ENCODE measurements around the gene NPAS3.

- TF ChIP-seq EP300 (IDR thresholded peaks at IDR 0.05) = no peak
- TF ChIP-seq, protein P1, sequence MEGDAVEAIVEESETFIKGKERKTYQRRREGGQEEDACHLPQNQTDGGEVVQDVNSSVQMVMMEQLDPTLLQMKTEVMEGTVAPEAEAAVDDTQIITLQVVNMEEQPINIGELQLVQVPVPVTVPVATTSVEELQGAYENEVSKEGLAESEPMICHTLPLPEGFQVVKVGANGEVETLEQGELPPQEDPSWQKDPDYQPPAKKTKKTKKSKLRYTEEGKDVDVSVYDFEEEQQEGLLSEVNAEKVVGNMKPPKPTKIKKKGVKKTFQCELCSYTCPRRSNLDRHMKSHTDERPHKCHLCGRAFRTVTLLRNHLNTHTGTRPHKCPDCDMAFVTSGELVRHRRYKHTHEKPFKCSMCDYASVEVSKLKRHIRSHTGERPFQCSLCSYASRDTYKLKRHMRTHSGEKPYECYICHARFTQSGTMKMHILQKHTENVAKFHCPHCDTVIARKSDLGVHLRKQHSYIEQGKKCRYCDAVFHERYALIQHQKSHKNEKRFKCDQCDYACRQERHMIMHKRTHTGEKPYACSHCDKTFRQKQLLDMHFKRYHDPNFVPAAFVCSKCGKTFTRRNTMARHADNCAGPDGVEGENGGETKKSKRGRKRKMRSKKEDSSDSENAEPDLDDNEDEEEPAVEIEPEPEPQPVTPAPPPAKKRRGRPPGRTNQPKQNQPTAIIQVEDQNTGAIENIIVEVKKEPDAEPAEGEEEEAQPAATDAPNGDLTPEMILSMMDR (IDR thresholded peaks at IDR 0.05) = no peak
Observed at GRCh38 chr14:33566082-33566481, 627.4 kb downstream of the NPAS3 start.

Measured in sigmoid colon (tissue), 4 donors.